Kasumi-1 (cell line): Measurements from ENCODE around the gene MYH6.
A peak's percentile ranks its signal among the peaks of the same experiment; 100 is the strongest.

ENCODE experiments used
- DNase-seq, 2 experiments: peaks; one replicate each; lab custom pipeline; 2025; lab: John Stamatoyannopoulos, UW

Gene MYH6

GRCh38 chr14:23407516-23408306, at the start of gene MYH6:
Gene MYH6, minus strand, starts transcription at chr14:23408273. Its CDS starts 1,050 bp downstream, at chr14:23407223.
- no peak for DNase-seq

- DNase-seq: peak; percentile 29 to 38
These were observed 49.0 kb upstream of the MYH6 start for GRCh38 chr14:23456883-23457586.

GRCh38 chr14:23454445-23454856, 46.4 kb upstream of the MYH6 start:
- no peak for DNase-seq

- no peak for DNase-seq
These were observed 44.2 kb upstream of the MYH6 start for GRCh38 chr14:23452237-23452636.

DNA sequence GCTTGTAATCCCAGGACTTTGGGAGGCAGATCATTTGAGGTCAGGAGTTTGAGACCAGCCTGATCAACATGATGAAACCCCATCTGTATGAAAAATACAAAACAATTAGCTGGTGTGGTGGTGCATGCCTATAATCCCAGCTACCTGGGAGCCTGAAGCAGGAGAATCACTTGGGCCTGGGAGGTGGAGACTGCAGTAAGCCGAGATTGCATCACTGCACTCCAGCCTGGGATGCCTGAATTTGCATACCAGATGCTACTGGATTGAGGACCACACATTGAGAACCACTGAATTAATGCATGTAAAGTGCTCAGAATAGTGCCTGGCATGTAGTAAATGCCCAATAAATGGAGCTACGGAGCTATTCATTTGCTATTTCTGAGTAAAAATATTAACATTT, 42.3 kb upstream of the MYH6 start:
- DNase-seq: no peak

- DNase-seq: no peak
These were observed 41.2 kb upstream of the MYH6 start for GRCh38 chr14:23449314-23449713.

- no peak for DNase-seq
These were observed 39.6 kb upstream of the MYH6 start for GRCh38 chr14:23447361-23448350.

DNA sequence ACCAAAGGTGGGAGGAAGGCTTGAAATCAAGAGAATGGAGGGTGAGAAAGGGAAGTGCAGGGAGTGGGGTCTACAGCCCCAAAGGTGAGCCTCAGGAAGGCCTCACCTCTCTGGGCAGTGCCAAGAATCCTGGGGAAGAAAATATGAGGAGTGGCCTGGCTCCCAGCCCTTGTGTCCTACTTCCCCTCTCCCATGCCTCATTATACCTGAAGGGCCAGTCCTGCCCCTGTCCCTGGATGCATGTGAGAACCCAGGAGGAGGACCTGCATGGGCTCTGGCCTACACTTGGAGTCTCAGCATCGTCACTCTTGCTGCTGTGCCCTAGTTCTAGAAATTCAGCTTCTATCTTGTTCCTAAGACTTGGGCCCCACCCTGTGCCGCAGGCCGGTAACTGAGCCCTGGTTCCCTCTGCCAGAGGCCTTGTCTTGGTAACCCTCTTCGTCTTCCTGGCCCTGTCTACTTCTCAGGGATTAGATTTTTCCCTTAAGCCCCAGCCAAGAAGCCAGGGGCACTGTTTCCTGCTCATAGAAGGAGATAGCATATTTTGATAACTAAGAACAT, 38.3 kb upstream of the MYH6 start:
- no peak for DNase-seq

- DNase-seq: no peak
These were observed 37.7 kb upstream of the MYH6 start for GRCh38 chr14:23445773-23446172.

DNA sequence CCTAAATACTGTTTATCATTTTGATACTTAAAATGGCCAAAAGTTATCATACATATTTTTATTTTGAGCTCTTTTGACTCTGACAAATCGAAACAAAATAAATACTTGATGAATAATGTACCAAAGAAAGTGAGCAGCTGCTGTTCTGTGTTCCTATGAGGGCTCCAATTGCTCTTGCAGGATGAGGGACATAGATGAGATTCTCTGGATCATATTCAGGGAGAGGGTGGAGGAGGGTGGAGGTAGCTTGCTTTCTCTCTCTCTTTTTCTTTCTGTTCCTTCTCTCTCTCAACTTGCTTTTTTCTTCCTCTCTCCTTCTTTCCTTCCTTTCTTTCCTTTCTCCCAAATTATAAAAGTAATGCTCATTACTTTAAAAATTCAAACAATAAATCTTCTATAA, 36.2 kb upstream of the MYH6 start:
- no peak for DNase-seq

DNA sequence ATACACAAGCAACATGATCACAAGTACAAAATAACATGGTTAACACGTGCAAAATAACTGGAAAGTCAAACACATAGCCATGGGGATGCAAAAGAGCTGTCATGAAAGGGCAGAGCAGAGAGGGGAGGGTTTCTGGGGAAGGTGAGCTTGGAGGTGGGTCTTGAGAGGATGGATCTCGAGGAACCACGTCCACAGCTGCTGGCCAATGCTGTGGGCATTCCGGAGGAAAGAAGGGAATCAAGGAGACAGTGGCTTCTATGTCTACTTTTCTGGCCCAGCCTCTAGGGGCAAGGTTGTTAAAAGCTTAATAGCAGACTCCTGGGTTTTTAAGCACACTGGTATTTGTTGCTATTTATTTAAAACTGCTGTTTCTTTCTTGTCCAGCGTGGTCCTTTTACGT, 35.8 kb upstream of the MYH6 start:
- DNase-seq: no peak

DNA sequence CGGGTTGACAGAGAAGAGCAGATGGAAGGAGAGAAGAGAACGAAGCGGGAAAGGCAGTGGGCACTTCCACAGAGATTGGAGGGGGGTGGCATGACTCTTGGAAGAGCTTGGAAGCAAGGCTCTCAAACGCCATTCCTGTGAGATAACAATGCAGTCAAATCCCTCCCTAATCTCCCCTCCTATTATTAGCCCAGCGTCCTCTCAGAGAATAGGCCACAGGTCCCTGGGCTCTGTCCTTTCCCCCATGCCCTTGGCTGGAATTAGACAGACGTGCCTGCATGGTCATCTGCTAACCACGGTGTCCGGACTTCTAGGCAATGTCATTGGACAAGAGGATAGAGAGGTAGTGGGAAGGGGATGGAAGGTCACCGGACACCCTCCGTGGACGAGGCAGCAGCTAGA, 35.3 kb upstream of the MYH6 start:
- DNase-seq: no peak

- no peak for DNase-seq
These were observed 34.8 kb upstream of the MYH6 start for GRCh38 chr14:23442721-23443356.

DNA sequence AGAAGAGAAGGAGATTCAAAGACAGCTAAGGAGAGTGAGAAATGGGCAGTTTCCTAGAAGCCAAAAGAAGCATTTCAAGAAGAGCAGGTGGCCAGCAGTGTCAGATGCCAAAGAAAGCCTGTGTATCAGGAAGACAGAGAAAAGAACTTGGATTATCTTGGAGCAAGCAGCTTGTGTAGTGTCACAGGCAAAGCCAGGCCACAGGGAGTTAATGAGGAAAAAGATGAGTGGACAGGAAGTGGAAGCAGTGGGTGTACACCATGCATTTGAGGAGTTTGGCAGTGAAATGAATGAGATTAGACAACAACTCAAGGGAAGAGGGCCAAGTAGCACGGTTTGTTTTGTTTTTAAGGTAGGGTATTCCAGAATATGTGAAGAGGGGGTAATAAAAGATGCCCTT, 33.0 kb upstream of the MYH6 start:
- DNase-seq: no peak

- DNase-seq: no peak
These were observed 31.2 kb upstream of the MYH6 start for GRCh38 chr14:23439107-23439835.

DNA sequence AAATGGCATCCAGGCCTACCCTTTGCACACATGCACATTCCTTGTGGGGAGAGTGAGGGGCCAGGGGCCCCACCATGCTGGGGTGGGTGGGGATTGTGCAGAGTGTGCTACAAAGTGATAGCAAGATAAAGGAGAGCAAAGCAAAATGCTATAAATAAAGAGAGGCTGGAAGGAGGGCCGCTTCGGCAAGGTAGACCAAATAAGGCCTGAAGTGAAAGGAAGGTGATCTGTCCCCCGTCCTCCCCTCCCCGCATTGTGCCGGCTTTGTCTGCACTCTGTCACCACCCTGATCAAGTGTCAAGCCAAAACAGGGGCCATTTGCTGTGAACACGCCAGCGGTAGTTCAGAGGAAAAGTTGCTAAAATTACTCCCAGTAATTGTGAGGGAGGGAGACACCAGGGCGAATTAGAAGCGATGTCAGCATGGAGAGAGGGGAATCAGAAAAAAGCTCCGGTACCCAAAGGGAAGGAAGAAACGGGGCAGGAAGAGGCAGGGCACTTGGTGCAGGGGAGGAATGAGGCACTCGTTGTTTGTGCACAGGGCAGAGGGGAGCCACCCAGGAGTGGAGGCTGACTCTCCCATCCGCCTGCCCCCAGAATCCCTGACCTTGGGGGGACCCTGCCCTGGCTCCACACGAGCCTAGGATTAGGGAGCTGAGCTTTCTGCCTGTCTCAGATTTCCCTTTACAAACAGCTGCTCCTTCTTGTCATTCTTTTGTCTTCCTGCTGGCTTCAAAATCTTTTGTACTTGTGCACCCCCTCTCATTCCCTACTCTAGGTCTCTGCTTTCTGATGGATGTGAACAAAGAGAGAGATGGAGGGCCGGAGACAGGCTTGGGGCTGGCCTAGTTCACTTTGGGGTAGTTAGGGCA, 30.3 kb upstream of the MYH6 start:
- DNase-seq: no peak

- DNase-seq: no peak
These were observed 29.3 kb upstream of the MYH6 start for GRCh38 chr14:23437133-23438100.

- DNase-seq: no peak
These were observed 28.5 kb upstream of the MYH6 start for GRCh38 chr14:23436327-23437132.
